Measurements from ENCODE around the gene STOM. TPM values are rescaled to one million over a fixed set of nuclear protein-coding genes. Genes with fewer than 3 reads are reported as not detected.

Gene STOM
- total and polyA plus RNA-seq, 8 donors = 13.9 to 65.1 (median 32.0) TPM

DNA sequence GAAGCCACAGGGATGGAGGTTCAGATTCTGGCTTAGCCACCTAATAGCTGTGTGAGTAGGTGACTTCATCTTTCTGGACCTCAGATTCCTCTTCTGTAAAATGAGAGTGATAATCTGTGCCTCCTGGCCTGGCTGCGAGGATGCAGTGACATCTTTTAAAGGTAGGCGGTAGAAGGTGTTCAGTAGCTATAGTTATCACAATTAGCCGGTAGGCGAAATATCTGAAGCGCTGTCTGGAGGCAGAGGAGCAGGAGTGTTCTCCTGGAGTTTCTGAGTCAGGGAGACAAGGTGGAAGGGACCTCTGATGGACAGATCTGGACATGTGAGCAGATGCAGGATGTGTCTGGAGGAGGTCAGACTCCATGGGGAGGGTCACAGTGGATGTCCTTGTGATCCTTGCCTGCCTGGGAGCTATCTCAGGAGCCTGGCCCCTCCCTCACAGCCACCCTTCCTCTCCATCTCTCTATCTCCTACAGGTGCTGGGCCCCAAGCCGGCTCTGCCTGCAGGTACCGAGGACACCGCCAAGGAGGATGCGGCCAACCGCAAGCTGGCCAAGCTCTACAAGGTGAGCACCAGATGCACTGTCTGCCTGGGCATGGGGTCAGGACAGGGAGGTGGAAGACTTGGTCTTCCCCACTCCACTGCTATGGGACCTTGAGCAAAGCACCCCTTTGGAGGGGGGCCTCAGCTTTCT lies 56.4 kb downstream of the STOM start:
- FAIRE-seq = no peak
- Histone ChIP-seq H3K4me3 (no peak overlapping the region), H3K36me3 (peaks cover 0 to 26% (median 0%) of the 10 kb centered on the region in 3 donors), H3K27ac (no peak overlapping the region), H3K27me3 (no peaks in the 10 kb centered on the region), H3K4me1 (peaks cover 0 to 5% (median 0%) of the 10 kb centered on the region in 3 donors), H3K9me3 (no peaks in the 10 kb centered on the region)
- 96 to 98% methylated on average over 10 of the region's 10 CpGs for WGBS, 2 donors
- DNase-seq = peak in 1 of 6 donors; percentile 46
- intact Hi-C loops (cut with DNase I) = no loop called here
- no peak for ATAC-seq
- TF ChIP-seq, protein P1, sequence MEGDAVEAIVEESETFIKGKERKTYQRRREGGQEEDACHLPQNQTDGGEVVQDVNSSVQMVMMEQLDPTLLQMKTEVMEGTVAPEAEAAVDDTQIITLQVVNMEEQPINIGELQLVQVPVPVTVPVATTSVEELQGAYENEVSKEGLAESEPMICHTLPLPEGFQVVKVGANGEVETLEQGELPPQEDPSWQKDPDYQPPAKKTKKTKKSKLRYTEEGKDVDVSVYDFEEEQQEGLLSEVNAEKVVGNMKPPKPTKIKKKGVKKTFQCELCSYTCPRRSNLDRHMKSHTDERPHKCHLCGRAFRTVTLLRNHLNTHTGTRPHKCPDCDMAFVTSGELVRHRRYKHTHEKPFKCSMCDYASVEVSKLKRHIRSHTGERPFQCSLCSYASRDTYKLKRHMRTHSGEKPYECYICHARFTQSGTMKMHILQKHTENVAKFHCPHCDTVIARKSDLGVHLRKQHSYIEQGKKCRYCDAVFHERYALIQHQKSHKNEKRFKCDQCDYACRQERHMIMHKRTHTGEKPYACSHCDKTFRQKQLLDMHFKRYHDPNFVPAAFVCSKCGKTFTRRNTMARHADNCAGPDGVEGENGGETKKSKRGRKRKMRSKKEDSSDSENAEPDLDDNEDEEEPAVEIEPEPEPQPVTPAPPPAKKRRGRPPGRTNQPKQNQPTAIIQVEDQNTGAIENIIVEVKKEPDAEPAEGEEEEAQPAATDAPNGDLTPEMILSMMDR (IDR thresholded peaks at IDR 0.05) = no peak

DNA sequence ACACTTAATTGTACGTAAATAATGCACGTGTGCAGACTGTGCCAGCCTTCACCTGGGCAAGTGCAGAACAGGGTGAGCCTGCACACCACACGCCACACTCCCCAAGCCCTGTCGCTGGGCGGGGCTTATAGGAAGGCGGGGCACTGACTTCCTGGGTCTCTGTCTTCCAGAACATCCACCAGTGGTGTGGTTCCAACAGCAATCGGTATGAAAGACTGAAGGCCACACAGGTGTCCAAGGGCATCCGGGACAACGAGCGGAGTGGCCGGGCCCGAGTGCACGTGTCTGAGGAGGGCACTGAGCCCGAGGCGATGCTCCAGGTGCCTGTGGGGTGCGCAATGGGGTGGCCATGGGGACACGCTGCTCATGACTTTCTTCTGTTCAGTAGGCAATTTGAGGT lies 57.9 kb downstream of the STOM start:
- Histone ChIP-seq H3K4me3 (no peak overlapping the region), H3K4me1 (no peaks in the 10 kb centered on the region), H3K9me3 (no peaks in the 10 kb centered on the region), H3K27me3 (no peaks in the 10 kb centered on the region), H3K36me3 (peaks cover 0 to 24% (median 0%) of the 10 kb centered on the region in 3 donors), H3K27ac (no peak overlapping the region)
- DNase-seq = peak in 1 of 6 donors; percentile 31
- intact Hi-C loops (cut with DNase I) = no loop called here
- FAIRE-seq = no peak
- TF ChIP-seq, protein P1 (IDR thresholded peaks at IDR 0.05) = no peak
- WGBS, 2 donors = 87 to 91% methylated on average over 17 of the region's 17 CpGs
- no peak for ATAC-seq

DNA sequence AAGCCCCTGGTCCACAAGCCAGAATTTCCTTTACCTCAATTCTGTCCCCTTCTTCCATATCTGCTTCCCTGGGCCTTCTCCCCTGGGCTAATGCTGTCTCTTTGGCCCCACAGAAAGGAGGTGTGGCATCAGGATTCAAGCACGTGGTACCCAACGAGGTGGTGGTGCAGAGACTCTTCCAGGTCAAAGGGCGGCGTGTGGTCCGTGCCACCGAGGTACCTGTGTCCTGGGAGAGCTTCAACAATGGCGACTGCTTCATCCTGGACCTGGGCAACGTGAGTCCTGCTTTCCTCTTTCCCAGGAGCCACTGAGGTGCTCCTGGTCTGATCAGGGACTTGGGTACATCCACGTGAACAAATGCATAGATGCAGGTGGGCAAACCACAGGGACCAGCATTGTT lies 59.5 kb downstream of the STOM start:
- Histone ChIP-seq H3K27me3 (no peaks in the 10 kb centered on the region), H3K4me3 (no peak overlapping the region), H3K9me3 (no peaks in the 10 kb centered on the region), H3K4me1 (no peaks in the 10 kb centered on the region), H3K27ac (no peak overlapping the region), H3K36me3 (peaks cover 0 to 24% (median 0%) of the 10 kb centered on the region in 3 donors)
- intact Hi-C loops (cut with DNase I) = no loop called here
- ATAC-seq (no peak), DNase-seq (peak in 2 of 6 donors; percentile 13 to 30), FAIRE-seq (no peak)
- WGBS, 2 donors = 83 to 88% methylated on average over 9 of the region's 9 CpGs
- TF ChIP-seq, protein P1 (IDR thresholded peaks at IDR 0.05) = no peak

DNA sequence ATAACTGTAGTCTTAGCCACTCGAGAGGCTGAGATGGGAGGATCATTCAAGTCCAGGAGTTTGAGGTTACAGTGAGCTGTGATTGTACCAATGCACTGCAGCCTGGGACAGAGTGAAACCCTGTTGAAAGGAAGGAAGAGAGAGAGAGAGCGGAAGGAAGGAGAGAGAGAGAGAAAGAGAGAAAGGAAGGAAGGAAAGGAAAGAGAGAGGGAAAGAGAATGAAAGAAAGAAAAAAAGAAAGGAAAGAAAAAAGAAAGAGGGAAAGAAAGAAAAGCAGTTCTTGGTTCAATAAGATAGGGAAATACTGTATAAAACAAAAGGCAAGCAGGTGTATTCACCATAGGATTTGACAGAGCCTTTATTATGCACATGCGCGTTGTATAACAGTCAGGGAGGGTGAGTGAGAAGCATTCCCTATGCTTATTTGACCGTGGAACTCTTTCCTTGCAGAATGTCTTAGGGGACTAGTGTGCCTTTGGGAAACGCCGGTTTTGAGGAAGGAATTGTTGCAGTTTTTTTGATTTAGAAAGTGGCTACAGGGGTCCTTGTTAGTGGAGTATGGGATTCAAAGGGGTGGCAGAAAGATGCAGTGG lies 60.1 kb downstream of the STOM start:
- Histone ChIP-seq H3K27ac (no peak overlapping the region), H3K36me3 (peaks cover 0 to 24% (median 0%) of the 10 kb centered on the region in 3 donors), H3K9me3 (no peaks in the 10 kb centered on the region), H3K4me1 (no peaks in the 10 kb centered on the region), H3K4me3 (no peak overlapping the region), H3K27me3 (no peaks in the 10 kb centered on the region)
- 82 to 95% methylated on average over 7 of the region's 7 CpGs for WGBS, 2 donors
- ATAC-seq (no peak), DNase-seq (no peak), FAIRE-seq (no peak)
- intact Hi-C loops (cut with DNase I) = no loop called here
- TF ChIP-seq, protein P1 (IDR thresholded peaks at IDR 0.05) = no peak

DNA sequence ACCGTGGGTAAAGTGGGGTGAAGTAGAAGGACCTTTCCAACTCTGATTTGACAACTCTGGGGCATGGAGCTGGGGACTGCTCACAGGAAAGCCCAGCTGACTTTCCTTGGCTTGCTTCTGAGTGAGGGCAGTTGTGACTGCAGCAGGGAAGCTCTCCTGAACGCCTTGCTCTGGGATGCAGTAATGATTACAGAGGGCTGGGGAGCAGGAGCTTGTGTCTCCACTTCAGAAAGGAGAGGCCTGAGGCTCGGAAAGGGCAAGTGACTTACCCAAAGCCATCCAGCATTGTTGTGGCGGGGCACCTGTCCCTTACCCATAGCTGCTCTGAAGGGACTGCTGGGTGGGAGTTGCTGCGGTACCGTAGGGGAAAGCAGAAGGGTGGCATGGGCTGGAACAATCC lies 60.9 kb downstream of the STOM start:
- ATAC-seq = no peak
- Histone ChIP-seq H3K4me3 (no peak overlapping the region), H3K27ac (no peak overlapping the region), H3K36me3 (peaks cover 0 to 22% (median 0%) of the 10 kb centered on the region in 3 donors), H3K9me3 (no peaks in the 10 kb centered on the region), H3K27me3 (no peaks in the 10 kb centered on the region), H3K4me1 (no peaks in the 10 kb centered on the region)
- 80 to 93% methylated on average over 6 of the region's 6 CpGs for WGBS, 2 donors
- TF ChIP-seq, protein P1 (IDR thresholded peaks at IDR 0.05) = no peak
- intact Hi-C loops (cut with DNase I) = no loop called here
- DNase-seq = peak in 2 of 6 donors; percentile 16 to 23
- no peak for FAIRE-seq
